CD4-positive, alpha-beta memory T cell (primary cell): Measurements from ENCODE around the gene PSMC3IP. TPM values are rescaled to one million over a fixed set of nuclear protein-coding genes. Genes with fewer than 3 reads are reported as not detected.
A peak's percentile ranks its signal among the peaks of the same experiment; 100 is the strongest.
"Not testable (repeated sequence)": the region's sequence is repeated elsewhere in the genome, so short reads cannot be mapped to it uniquely, and the experiment has no call there.

Experiments
- CTCF ChIA-PET: fragments of 350-600 bp; sonication (Branson Sonifier 250); formaldehyde crosslinking; loops from one replicate; lab custom pipeline; 2021; ENCODE audit warnings: inconsistent platforms; ENCODE audit not compliant: partially characterized antibody; lab: Charles Lee
- POLR2A ChIA-PET: fragments of 350-600 bp; sonication (Branson Sonifier 250); formaldehyde crosslinking; loops from one replicate; lab custom pipeline; 2021; ENCODE audit not compliant: partially characterized antibody; lab: Charles Lee
- DNase-seq, 5 donors: peaks; one replicate each; pipeline versions ENCODE4 v3.0.0 to v3.0.0-alpha.2; 2020 to 2022; ENCODE audit warnings: mixed read lengths in 1 of 5
- H3K27ac ChIP-seq: one replicate; pipeline ENCODE4 v1.7.0; 2013; ENCODE audit warnings: low read depth, low read length
- H3K27me3 ChIP-seq: 2 replicates; pipeline ENCODE4 v1.7.0; 2013; ENCODE audit warnings: mild to moderate bottlenecking, low read length, moderate library complexity; ENCODE audit not compliant: insufficient read depth
- H3K36me3 ChIP-seq: 2 replicates; pipeline ENCODE4 v1.7.0; 2013; ENCODE audit warnings: mild to moderate bottlenecking, low read length, moderate library complexity; ENCODE audit not compliant: insufficient read depth
- H3K4me1 ChIP-seq: 2 replicates; pipeline ENCODE4 v1.7.0; 2013; ENCODE audit warnings: mild to moderate bottlenecking, low read length, moderate library complexity; ENCODE audit not compliant: insufficient read depth
- H3K4me3 ChIP-seq, 2 donors: one replicate each; pipeline ENCODE4 v1.7.0; 2013; ENCODE audit warnings: low read length in 2 of 2, mild to moderate bottlenecking in 1 of 2
- H3K9me3 ChIP-seq, 2 donors: one replicate each; pipeline ENCODE4 v1.7.0; 2013; ENCODE audit warnings: low read length in 2 of 2, control low read depth in 1 of 2; ENCODE audit not compliant: control insufficient read depth in 1 of 2
- H3K27ac Mint-ChIP-seq, 7 donors: one replicate each; pipeline ENCODE4 v1.8.0; 2020 to 2021; ENCODE audit warnings: mixed read lengths in 7 of 7, mild to moderate bottlenecking in 6 of 7, inconsistent platforms in 3 of 7, moderate library complexity in 3 of 7
- H3K27me3 Mint-ChIP-seq, 2 donors: one replicate each; pipeline ENCODE4 v1.8.0; 2020 to 2021; ENCODE audit warnings: mixed read lengths in 2 of 2
- H3K36me3 Mint-ChIP-seq, 2 donors: one replicate each; pipeline ENCODE4 v1.8.0; 2020 to 2021; ENCODE audit warnings: mixed read lengths in 2 of 2, inconsistent platforms in 1 of 2, mild to moderate bottlenecking in 1 of 2
- H3K4me1 Mint-ChIP-seq, 4 donors: one replicate each; pipeline ENCODE4 v1.8.0; 2020 to 2021; ENCODE audit warnings: mixed read lengths in 4 of 4, mild to moderate bottlenecking in 1 of 4
- H3K4me3 Mint-ChIP-seq, 8 donors: one replicate each; pipeline ENCODE4 v1.8.0; 2020 to 2021; ENCODE audit warnings: mixed read lengths in 8 of 8, mild to moderate bottlenecking in 7 of 8, moderate library complexity in 6 of 8, inconsistent platforms in 3 of 8
- H3K9me3 Mint-ChIP-seq, 8 donors: one replicate each; pipeline ENCODE4 v1.8.0; 2020 to 2021; ENCODE audit warnings: mixed read lengths in 8 of 8, mild to moderate bottlenecking in 5 of 8, inconsistent platforms in 3 of 8, moderate library complexity in 1 of 8
- intact Hi-C: fragments of 100-400 bp; cut with micrococcal nuclease; formaldehyde crosslinking; loops from one replicate; pipeline ENCODE4 v1.15.1; 2023
- polyA plus RNA-seq, 2 donors: library from polyadenylated mRNA; unstranded; fragments of 300-500 nt; fragmentation: Illumina TruSeq; gene quantifications; one replicate each; pipeline ENCODE4 v1.2.3, GENCODE V29; 2021
- total RNA-seq, 2 experiments: library from RNA; stranded (reverse); gene quantifications; one replicate each; pipeline ENCODE4 v1.2.3, GENCODE V29; 2021

The PSMC3IP gene
- total and polyA plus RNA-seq, 4 experiments from 2014 or later = 0.93 to 4.5 (median 2.6) TPM

DNA sequence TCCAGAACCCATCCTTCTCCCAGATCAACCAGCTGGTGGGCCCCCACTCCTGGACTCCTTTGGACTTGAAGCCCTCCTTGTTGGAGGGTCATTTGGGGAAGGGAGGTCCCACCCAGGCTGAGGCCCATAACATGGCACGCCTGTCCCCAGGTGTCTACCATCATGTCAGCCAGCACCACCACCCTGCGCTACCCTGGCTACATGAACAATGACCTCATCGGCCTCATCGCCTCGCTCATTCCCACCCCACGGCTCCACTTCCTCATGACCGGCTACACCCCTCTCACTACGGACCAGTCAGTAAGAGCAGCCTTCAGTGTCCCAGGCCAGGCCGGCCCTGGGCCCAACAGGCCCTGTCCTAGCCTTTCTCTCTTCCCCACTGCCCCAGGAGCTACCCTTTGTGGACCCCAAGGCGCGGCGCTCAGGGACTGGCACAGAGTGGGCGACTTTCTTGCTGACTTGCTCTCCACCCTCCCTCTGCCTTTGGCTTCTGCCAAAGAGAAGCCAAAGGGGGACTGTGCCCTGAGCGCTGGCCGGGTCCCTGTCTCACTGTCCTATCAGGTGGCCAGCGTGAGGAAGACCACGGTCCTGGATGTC lies 36.3 kb upstream of the PSMC3IP start:
- Histone ChIP-seq H3K4me1 (peaks cover 5% of the 10 kb centered on the region), H3K27ac (no peak overlapping the region), H3K27me3 (no peaks in the 10 kb centered on the region), H3K36me3 (peaks cover 15% of the 10 kb centered on the region), H3K4me3 (no peak overlapping the region), H3K9me3 (no peaks in the 10 kb centered on the region)
- ChIA-PET CTCF (no interaction called here), POLR2A (interaction anchor here (0.6 kb wide), 1 partner anchor 650 kb away, joined by 4 read pairs; no protein-coding TSS in a partner anchor)
- intact Hi-C loops = no loop called here
- H3K27ac Mint-ChIP-seq = peak overlapping the region in 2 of 7 donors; percentile 31 to 46
- H3K4me3 Mint-ChIP-seq = peak overlapping the region in 1 of 8 donors; percentile 70
- DNase-seq = no peak
- no peaks in the 10 kb centered on the region for H3K27me3 Mint-ChIP-seq
- peaks cover 20 to 35% of the 10 kb centered on the region in 2 donors for H3K36me3 Mint-ChIP-seq
- H3K4me1 Mint-ChIP-seq = peaks cover 1 to 20% (median 6%) of the 10 kb centered on the region in 4 donors
- peaks cover 0 to 2% (median 0%) of the 10 kb centered on the region in 8 donors for H3K9me3 Mint-ChIP-seq

- H3K27ac ChIP-seq = no peak overlapping the region
- H3K27ac Mint-ChIP-seq = peak overlapping the region in 3 of 7 donors; percentile 22 to 73 (median 59)
- peaks cover 0 to 2% (median 0%) of the 10 kb centered on the region in 8 donors for H3K9me3 Mint-ChIP-seq
- intact Hi-C loops = no loop called here
- CTCF ChIA-PET = interaction anchor here (0.6 kb wide), 1 partner anchor 273 kb away, joined by 3 read pairs; no protein-coding TSS in a partner anchor
- no peaks in the 10 kb centered on the region for H3K9me3 ChIP-seq
- H3K4me3 ChIP-seq = no peak overlapping the region
- POLR2A ChIA-PET = no interaction called here
- no peak for DNase-seq
- peaks cover 19% of the 10 kb centered on the region for H3K4me1 ChIP-seq
- peaks cover 20 to 39% of the 10 kb centered on the region in 2 donors for H3K36me3 Mint-ChIP-seq
- peaks cover 15% of the 10 kb centered on the region for H3K36me3 ChIP-seq
- peak overlapping the region in 2 of 8 donors; percentile 26 to 47 for H3K4me3 Mint-ChIP-seq
- H3K4me1 Mint-ChIP-seq = peaks cover 6 to 28% (median 17%) of the 10 kb centered on the region in 4 donors
- H3K27me3 ChIP-seq = no peaks in the 10 kb centered on the region
- H3K27me3 Mint-ChIP-seq = no peaks in the 10 kb centered on the region
Observed at GRCh38 chr17:42612013-42612412, 34.5 kb upstream of the PSMC3IP start.

GRCh38 chr17:42609814-42610801 lies 32.6 kb upstream of the PSMC3IP start:
- peaks cover 19 to 47% (median 34%) of the 10 kb centered on the region in 4 donors for H3K4me1 Mint-ChIP-seq
- H3K9me3 Mint-ChIP-seq, H3K27me3 ChIP-seq, H3K27me3 Mint-ChIP-seq, H3K9me3 ChIP-seq, DNase-seq: not testable (repeated sequence)
- H3K27ac Mint-ChIP-seq = peak overlapping the region; percentile 90 to 100 (median 99)
- intact Hi-C loops = loop anchor here (1.0 to 5.0 kb wide), 4 partner anchors 33 to 163 kb away; partner anchors contain the start of genes PSMC3IP, TUBG2 and VPS25
- H3K4me1 ChIP-seq = peaks cover 39% of the 10 kb centered on the region
- ChIA-PET POLR2A (interaction anchor here (0.6 to 3.8 kb wide), 23 partner anchors 8 to 919 kb away, joined by 3 to 55 read pairs (median 6); partner anchors contain the start of genes CNTD1, COA3, MLX and NAGLU), CTCF (interaction anchor here (1.5 to 6.1 kb wide), 3 partner anchors 31 to 68 kb away, joined by 4 to 64 read pairs (median 17); partner anchors contain the start of genes PLEKHH3 and PSMC3IP)
- H3K27ac ChIP-seq = peak overlapping the region; percentile 76
- H3K4me3 Mint-ChIP-seq = peak overlapping the region; percentile 99 to 100 (median 100)
- peaks cover 10% of the 10 kb centered on the region for H3K36me3 ChIP-seq
- H3K36me3 Mint-ChIP-seq = peaks cover 13 to 43% of the 10 kb centered on the region in 2 donors
- H3K4me3 ChIP-seq = peak overlapping the region; percentile 81 to 84

- ChIA-PET CTCF (interaction anchor here (1.1 to 6.1 kb wide), 5 partner anchors 30 to 214 kb away, joined by 3 to 64 read pairs (median 4); partner anchors contain the start of genes BECN1, PLEKHH3 and PSMC3IP), POLR2A (interaction anchor here (0.6 to 3.8 kb wide), 29 partner anchors 9 to 921 kb away, joined by 3 to 55 read pairs (median 5); partner anchors contain the start of genes CNTD1, COA3, EIF1 and MLX)
- H3K4me3 ChIP-seq = peak within 1 kb of the TSS; percentile 87 to 92
- peaks cover 47% of the 10 kb centered on the region for H3K4me1 ChIP-seq
- H3K27ac ChIP-seq = peak within 1 kb of the TSS; percentile 85
- no peaks in the 10 kb centered on the region for H3K9me3 ChIP-seq
- Mint-ChIP-seq H3K27me3 (no peaks in the 10 kb centered on the region), H3K4me1 (peaks cover 25 to 55% (median 40%) of the 10 kb centered on the region in 4 donors), H3K9me3 (peaks cover 0 to 2% (median 0%) of the 10 kb centered on the region in 8 donors), H3K4me3 (peak within 1 kb of the TSS; percentile 99 to 100 (median 100)), H3K36me3 (peaks cover 6 to 42% of the 10 kb centered on the region in 2 donors), H3K27ac (peak within 1 kb of the TSS; percentile 90 to 100 (median 99))
- H3K27me3 ChIP-seq = no peaks in the 10 kb centered on the region
- H3K36me3 ChIP-seq = peaks cover 4% of the 10 kb centered on the region
- intact Hi-C loops = loop anchor here (1.0 to 5.0 kb wide), 4 partner anchors 32 to 164 kb away; partner anchors contain the start of genes PSMC3IP, TUBG2 and VPS25
- DNase-seq = peak; percentile 98 to 100 (median 100)
Observed at GRCh38 chr17:42609182-42609813, 31.8 kb upstream of the PSMC3IP start, which contains the start of the genes RETREG3 and TUBG1. TSS of gene RETREG3 (minus strand) at chr17:42609374. CDS start at chr17:42609324, 50 bp downstream. TSS of gene TUBG1 (plus strand) at chr17:42609683. CDS start at chr17:42609738, 55 bp downstream.

DNA sequence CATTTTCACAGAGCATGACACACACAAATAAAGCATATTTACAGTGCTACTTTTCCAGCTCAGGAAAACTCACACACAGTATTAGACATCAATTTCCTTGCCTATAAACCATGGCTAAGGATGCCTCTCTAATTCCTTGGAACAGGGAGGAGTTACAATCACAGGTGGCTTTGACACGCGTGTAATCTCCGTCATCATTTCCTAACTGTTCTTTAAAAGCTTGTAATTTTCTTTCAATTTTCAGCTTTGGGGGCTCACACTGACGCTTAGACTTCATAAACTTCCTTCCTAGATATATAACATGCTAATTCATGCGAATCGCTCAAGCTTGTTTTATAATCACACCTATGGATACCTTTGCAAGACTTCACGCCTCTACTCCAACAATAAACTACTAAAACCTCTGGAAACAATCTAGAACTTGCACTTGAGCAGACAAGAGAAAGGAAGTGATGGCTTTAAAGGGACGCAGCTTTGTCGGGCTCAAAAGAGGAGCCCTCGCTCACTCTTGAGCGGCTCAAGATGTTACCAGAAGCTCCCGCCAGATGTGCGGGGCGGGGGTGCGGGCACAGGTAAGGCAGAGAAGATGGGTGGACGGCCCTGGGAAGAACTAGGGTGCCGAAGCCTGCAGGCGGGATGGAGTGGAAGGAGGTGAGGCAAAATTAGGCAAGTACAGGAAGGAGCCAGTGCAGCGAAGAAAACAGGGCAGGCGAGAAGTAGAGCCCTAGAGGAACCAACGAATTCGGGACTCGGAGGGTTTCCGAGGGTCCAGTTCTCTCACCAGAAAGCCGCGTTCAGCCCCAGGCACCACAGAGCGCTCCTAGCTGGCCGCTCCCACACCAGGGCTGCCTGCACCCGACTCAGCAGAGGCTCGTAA lies 31.0 kb upstream of the PSMC3IP start:
- H3K4me1 ChIP-seq = peaks cover 52% of the 10 kb centered on the region
- H3K27ac ChIP-seq = peak overlapping the region; percentile 85
- CTCF ChIA-PET = interaction anchor here (0.6 to 6.1 kb wide), 9 partner anchors 10 to 514 kb away, joined by 3 to 64 read pairs (median 4); partner anchors contain the start of genes BECN1, PLEKHH3 and PSMC3IP
- H3K4me3 ChIP-seq = peak overlapping the region; percentile 87 to 92
- POLR2A ChIA-PET = interaction anchor here (0.6 to 3.8 kb wide), 29 partner anchors 8 to 920 kb away, joined by 3 to 55 read pairs (median 5); partner anchors contain the start of genes CNTD1, COA3, EIF1 and MLX
- peaks cover 4% of the 10 kb centered on the region for H3K36me3 ChIP-seq
- intact Hi-C loops = loop anchor here (1.0 to 5.0 kb wide), 4 partner anchors 31 to 165 kb away; partner anchors contain the start of genes PSMC3IP, TUBG2 and VPS25
- DNase-seq = peak in 1 of 5 donors; percentile 44
- peak overlapping the region; percentile 99 to 100 (median 100) for H3K4me3 Mint-ChIP-seq
- no peaks in the 10 kb centered on the region for H3K9me3 ChIP-seq
- H3K9me3 Mint-ChIP-seq = peaks cover 0 to 2% (median 0%) of the 10 kb centered on the region in 8 donors
- H3K27me3 ChIP-seq = no peaks in the 10 kb centered on the region
- peaks cover 5 to 41% of the 10 kb centered on the region in 2 donors for H3K36me3 Mint-ChIP-seq
- H3K27me3 Mint-ChIP-seq = no peaks in the 10 kb centered on the region
- peaks cover 28 to 62% (median 45%) of the 10 kb centered on the region in 4 donors for H3K4me1 Mint-ChIP-seq
- H3K27ac Mint-ChIP-seq = peak overlapping the region; percentile 90 to 100 (median 99)
